Measurements from ENCODE around the gene HSPB6.

HSPB6 gene

DNA sequence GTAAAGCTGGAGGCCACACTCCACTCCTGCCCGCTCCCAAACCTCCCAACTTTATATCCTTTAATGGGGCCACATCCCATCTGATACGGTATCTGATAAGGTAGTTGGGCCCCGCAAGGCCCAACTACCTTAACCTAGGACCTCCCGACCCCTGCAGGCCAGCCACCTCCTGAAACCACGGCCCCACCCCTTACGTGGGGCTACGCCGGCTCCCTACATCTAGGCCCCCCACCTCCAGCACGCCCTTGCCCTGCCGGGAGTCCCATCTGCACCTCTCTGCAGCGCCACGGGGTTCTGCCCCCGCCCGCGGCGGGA, 16.8 kb downstream of the HSPB6 start:
- peak overlapping the region; percentile 60 for H3K9ac ChIP-seq (ENCODE audit: low read length)
- no peaks in the 10 kb centered on the region for H4K20me1 ChIP-seq (ENCODE audit: low read depth, low read length)

GRCh38 chr19:35739275-35740107, 17.3 kb downstream of the HSPB6 start:
- Histone ChIP-seq H3K27ac (ENCODE audit: low read depth, low read length) (no peak overlapping the region), H2AFZ (ENCODE audit: low read depth, low read length, severe bottlenecking) (no peak overlapping the region), H4K20me1 (ENCODE audit: low read depth, low read length) (no peaks in the 10 kb centered on the region), H3K79me2 (ENCODE audit: insufficient read depth, low read length) (no peaks in the 10 kb centered on the region), H3K9me2 (replicated peaks; ENCODE audit: insufficient read depth, low read length) (no peaks in the 10 kb centered on the region), H3K27me3 (ENCODE audit: low read length) (no peaks in the 10 kb centered on the region), H3K9me3 (ENCODE audit: insufficient read depth, low read length) (no peaks in the 10 kb centered on the region), H3K4me2 (ENCODE audit: low read depth, low read length, poor library complexity, severe bottlenecking) (peak overlapping the region; percentile 89), H3K9ac (ENCODE audit: low read length) (peak overlapping the region; percentile 60), H3K4me3 (ENCODE audit: insufficient read depth, low read length, poor library complexity, severe bottlenecking) (peak overlapping the region; percentile 69), H3F3A (ENCODE audit: insufficient read depth) (peaks cover 13% of the 10 kb centered on the region), H3K36me3 (ENCODE audit: low read length) (no peaks in the 10 kb centered on the region)
- no peak for TF ChIP-seq EZH2phosphoT487 (conservative IDR thresholded peaks at IDR 0.05; ENCODE audit: low read length)
- TF ChIP-seq, protein P1, sequence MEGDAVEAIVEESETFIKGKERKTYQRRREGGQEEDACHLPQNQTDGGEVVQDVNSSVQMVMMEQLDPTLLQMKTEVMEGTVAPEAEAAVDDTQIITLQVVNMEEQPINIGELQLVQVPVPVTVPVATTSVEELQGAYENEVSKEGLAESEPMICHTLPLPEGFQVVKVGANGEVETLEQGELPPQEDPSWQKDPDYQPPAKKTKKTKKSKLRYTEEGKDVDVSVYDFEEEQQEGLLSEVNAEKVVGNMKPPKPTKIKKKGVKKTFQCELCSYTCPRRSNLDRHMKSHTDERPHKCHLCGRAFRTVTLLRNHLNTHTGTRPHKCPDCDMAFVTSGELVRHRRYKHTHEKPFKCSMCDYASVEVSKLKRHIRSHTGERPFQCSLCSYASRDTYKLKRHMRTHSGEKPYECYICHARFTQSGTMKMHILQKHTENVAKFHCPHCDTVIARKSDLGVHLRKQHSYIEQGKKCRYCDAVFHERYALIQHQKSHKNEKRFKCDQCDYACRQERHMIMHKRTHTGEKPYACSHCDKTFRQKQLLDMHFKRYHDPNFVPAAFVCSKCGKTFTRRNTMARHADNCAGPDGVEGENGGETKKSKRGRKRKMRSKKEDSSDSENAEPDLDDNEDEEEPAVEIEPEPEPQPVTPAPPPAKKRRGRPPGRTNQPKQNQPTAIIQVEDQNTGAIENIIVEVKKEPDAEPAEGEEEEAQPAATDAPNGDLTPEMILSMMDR (IDR thresholded peaks at IDR 0.05; ENCODE audit: insufficient read depth, low read length, poor library complexity, severe bottlenecking): no peak

More for the DNA sequence above, 16.8 kb downstream of the HSPB6 start:
- H3K9me3 ChIP-seq (ENCODE audit: insufficient read depth, low read length): no peaks in the 10 kb centered on the region
- H3K9me2 ChIP-seq (replicated peaks; ENCODE audit: insufficient read depth, low read length): no peaks in the 10 kb centered on the region
- H3F3A ChIP-seq (ENCODE audit: insufficient read depth): peaks cover 13% of the 10 kb centered on the region
- peak overlapping the region; percentile 45 for H2AFZ ChIP-seq (ENCODE audit: low read depth, low read length, severe bottlenecking)
- TF ChIP-seq, protein P1 (IDR thresholded peaks at IDR 0.05; ENCODE audit: insufficient read depth, low read length, poor library complexity, severe bottlenecking): no peak
- TF ChIP-seq EZH2phosphoT487 (conservative IDR thresholded peaks at IDR 0.05; ENCODE audit: low read length): no peak
- H3K79me2 ChIP-seq (ENCODE audit: insufficient read depth, low read length): no peaks in the 10 kb centered on the region
- no peaks in the 10 kb centered on the region for H3K27me3 ChIP-seq (ENCODE audit: low read length)
- H3K27ac ChIP-seq (ENCODE audit: low read depth, low read length): peak overlapping the region; percentile 33
- peak overlapping the region; percentile 89 for H3K4me2 ChIP-seq (ENCODE audit: low read depth, low read length, poor library complexity, severe bottlenecking)
- no peaks in the 10 kb centered on the region for H3K36me3 ChIP-seq (ENCODE audit: low read length)
- peak overlapping the region; percentile 69 for H3K4me3 ChIP-seq (ENCODE audit: insufficient read depth, low read length, poor library complexity, severe bottlenecking)

DNA sequence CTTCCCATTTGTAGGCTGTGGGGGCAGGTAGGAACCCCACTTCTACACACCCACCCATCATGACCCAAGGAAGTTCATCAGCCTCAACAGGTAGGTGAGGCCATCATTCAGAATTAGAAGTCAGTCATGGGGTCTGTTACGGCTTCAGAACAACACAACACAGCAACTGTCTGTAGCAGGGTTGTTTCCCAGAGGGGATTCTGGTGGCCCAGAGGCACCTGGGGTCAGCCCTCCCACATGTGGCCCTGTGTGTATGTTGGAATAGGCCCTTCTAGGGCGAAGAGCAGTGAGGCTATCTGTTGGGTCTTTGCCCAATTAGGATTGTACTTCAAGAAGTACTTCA, 18.0 kb downstream of the HSPB6 start:
- Histone ChIP-seq H3K27ac (ENCODE audit: low read depth, low read length) (no peak overlapping the region), H3K4me2 (ENCODE audit: low read depth, low read length, poor library complexity, severe bottlenecking) (no peak overlapping the region)
- TF ChIP-seq, protein P1 (IDR thresholded peaks at IDR 0.05; ENCODE audit: insufficient read depth, low read length, poor library complexity, severe bottlenecking): no peak
- TF ChIP-seq EZH2phosphoT487 (conservative IDR thresholded peaks at IDR 0.05; ENCODE audit: low read length): no peak

More for the DNA sequence above, 18.0 kb downstream of the HSPB6 start:
- H3F3A ChIP-seq (ENCODE audit: insufficient read depth): peaks cover 13% of the 10 kb centered on the region
- no peaks in the 10 kb centered on the region for H3K36me3 ChIP-seq (ENCODE audit: low read length)
- no peaks in the 10 kb centered on the region for H4K20me1 ChIP-seq (ENCODE audit: low read depth, low read length)
- H3K9ac ChIP-seq (ENCODE audit: low read length): no peak overlapping the region
- H2AFZ ChIP-seq (ENCODE audit: low read depth, low read length, severe bottlenecking): no peak overlapping the region
- H3K27me3 ChIP-seq (ENCODE audit: low read length): no peaks in the 10 kb centered on the region
- H3K9me2 ChIP-seq (replicated peaks; ENCODE audit: insufficient read depth, low read length): no peaks in the 10 kb centered on the region
- no peaks in the 10 kb centered on the region for H3K9me3 ChIP-seq (ENCODE audit: insufficient read depth, low read length)
- H3K79me2 ChIP-seq (ENCODE audit: insufficient read depth, low read length): no peaks in the 10 kb centered on the region
- no peak overlapping the region for H3K4me3 ChIP-seq (ENCODE audit: insufficient read depth, low read length, poor library complexity, severe bottlenecking)

Data from SU-DHL-6 (cell line).